Erythroblast (primary cell): Measurements from ENCODE around the gene SPATA16.

Experiments
- GATA1 ChIP-seq: IDR thresholded peaks from 2 replicates; pipeline ENCODE4 v1.6.1; 2011; ENCODE audit warnings: low read depth, mild to moderate bottlenecking, control low read depth, low read length, moderate library complexity
- POLR2A ChIP-seq: IDR thresholded peaks from 2 replicates; pipeline ENCODE4 v1.6.1; 2011; ENCODE audit warnings: mild to moderate bottlenecking, low read length

DNA sequence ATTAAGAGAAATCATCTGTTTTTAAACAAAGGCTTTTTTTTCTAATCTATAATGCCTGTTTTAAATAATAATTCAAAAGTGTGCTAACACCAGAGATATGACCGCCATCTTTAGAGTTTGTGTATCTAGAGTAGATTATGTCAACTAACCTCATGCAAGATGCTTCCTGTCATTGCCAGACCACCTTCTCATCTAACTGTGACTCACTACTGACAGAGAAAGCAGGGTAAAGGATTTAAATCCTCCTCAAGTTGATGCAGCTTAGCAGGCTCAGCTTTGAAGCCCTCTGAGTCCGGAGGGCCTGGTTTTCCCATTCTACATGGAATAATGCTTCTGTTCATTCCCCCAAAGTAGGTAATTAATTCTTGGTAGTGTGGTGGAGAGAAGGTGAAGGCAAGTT, 282.0 kb downstream of the SPATA16 start:
- TF ChIP-seq POLR2A (no peak), GATA1 (no peak)
